ENCODE data around the gene ARHGAP10.
A peak's percentile ranks its signal among the peaks of the same experiment; 100 is the strongest.

Gene ARHGAP10

DNA sequence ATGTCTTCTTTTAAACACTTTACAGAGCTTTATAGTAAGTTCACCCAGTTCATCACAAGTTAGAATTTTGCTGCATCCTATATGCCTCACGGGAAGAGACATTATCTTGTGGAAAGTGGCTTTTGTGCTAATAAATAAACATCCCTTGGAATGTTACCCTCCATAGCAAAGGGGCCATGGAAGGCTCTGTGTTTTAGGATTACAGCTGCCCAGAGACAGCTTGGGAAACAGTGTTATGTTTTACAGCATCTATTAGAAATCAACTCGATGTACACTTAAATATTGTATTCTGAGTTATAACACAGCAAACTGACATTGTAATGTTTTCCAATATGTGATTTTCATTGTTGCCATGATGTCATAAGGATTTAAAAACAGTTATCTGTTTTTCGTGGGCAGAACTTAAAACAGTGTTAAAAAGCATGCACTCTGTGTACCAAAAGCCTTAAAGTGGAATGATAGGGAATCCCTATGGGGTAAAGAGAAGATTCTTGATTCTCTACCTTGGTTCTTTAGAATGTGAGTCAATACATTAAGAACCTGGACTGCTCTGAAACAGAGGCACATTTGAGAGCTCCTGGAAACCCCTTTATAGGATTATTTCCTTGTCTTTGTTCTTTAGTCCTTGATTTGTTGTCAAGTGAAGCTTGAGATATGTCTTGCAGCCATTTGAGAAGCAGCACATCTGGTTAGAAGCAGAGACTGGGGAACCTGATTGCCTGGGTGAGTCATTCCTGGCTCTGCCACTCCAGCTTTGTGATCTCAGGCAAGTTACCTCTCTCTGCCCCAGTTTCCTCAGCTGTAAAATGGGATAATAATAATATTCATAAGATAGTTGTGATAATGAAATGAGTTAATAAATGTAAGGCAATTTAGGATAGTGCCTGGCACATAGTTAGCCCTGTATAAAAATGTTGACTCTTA lies 41.6 kb downstream of the ARHGAP10 start:
- peak; percentile 72 for DNase-seq (ENCODE audit: low read depth)
- no peak overlapping the region for H3K4me3 ChIP-seq (ENCODE audit: low read depth, low read length)
- TF ChIP-seq CTCF (conservative IDR thresholded peaks at IDR 0.05; ENCODE audit: low read depth, low read length) = no peak

DNA sequence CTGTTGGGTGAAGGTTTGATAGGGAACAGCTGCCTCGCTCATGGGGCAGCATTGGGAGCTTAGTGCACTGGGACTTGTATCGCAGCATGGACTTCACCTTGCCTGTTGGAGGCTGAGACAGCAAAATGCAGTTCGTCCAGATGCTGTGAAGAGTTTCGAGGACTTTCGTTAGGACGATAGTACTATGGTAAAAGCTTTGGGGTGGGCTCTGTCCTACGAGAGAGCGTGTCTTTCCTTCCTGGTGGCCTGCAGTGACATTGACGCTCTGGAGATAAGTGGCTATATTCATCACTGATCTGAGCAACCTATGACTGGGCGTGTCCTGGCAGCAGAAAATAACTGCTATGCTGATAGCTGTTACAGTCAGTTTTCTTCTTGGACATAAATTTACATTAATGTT lies 44.8 kb downstream of the ARHGAP10 start:
- H3K4me3 ChIP-seq (ENCODE audit: low read depth, low read length) = no peak overlapping the region
- no peak for TF ChIP-seq CTCF (conservative IDR thresholded peaks at IDR 0.05; ENCODE audit: low read depth, low read length)
- DNase-seq (ENCODE audit: low read depth) = no peak

DNA sequence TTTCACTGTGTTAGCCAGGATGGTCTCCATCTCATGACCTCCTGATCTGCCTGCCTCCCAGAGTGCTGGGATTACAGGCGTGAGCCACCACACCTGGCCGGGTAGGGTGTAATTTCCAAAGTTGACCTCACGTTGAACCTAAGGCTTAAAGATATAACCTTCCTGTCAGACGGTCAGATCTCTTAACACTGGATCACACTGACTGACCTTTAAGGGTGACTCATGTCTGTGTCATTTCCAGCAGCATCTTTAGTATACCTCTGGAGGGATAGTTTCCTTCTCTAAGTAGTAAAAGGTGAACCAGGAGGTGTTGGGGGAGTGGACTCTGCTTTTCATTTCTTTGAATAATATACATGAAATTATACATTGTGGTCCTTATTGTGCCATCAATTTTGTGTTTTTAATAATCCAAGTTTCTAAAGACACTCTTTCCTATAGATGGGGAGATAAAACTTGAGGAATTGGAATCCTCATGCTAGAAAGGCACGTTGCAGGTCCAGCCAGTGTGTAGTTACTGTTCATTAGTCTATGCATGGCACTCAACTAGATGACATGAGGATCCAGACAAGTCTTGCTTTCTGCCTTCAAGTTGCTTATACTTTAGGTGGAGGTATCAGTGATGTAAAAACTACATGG lies 45.7 kb downstream of the ARHGAP10 start:
- no peak overlapping the region for H3K4me3 ChIP-seq (ENCODE audit: low read depth, low read length)
- no peak for TF ChIP-seq CTCF (conservative IDR thresholded peaks at IDR 0.05; ENCODE audit: low read depth, low read length)
- DNase-seq (ENCODE audit: low read depth) = no peak

GRCh38 chr4:147778942-147779341 lies 47.1 kb downstream of the ARHGAP10 start:
- DNase-seq (ENCODE audit: low read depth) = no peak
- no peak overlapping the region for H3K4me3 ChIP-seq (ENCODE audit: low read depth, low read length)

DNA sequence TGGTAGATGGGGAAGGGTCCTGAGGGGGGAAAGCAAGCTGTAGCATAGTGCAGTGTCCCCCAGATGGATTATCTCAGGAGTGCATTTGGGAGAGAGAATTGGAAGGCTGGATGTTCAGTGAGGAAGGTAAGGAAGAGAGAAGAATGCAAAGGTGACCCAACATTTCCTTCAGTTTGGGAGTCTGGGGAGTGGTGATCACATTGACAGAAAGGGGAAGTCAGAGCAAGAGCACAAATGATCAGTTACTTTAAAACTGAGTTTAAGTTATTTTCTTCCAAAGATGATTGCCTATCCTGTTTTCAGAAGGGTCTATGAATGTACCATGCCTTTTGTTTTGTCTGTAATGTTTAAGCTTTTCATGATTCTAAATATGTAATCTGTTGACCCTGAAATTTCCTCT lies 47.6 kb downstream of the ARHGAP10 start:
- no peak for DNase-seq (ENCODE audit: low read depth)
- TF ChIP-seq CTCF (conservative IDR thresholded peaks at IDR 0.05; ENCODE audit: low read depth, low read length) = no peak
- no peak overlapping the region for H3K4me3 ChIP-seq (ENCODE audit: low read depth, low read length)

More at GRCh38 chr4:147778942-147779341, 47.1 kb downstream of the ARHGAP10 start:
- TF ChIP-seq CTCF (conservative IDR thresholded peaks at IDR 0.05; ENCODE audit: low read depth, low read length) = no peak

- no peak overlapping the region for H3K4me3 ChIP-seq (ENCODE audit: low read depth, low read length)
- no peak for DNase-seq (ENCODE audit: low read depth)
These were observed 48.4 kb downstream of the ARHGAP10 start for GRCh38 chr4:147780137-147780777.

More at GRCh38 chr4:147780137-147780777, 48.4 kb downstream of the ARHGAP10 start:
- TF ChIP-seq CTCF (conservative IDR thresholded peaks at IDR 0.05; ENCODE audit: low read depth, low read length) = no peak

Data from choroid plexus epithelial cell (primary cell).